ENCODE data around the gene CCDC187. TPM values are rescaled to one million over a fixed set of nuclear protein-coding genes. Genes with fewer than 3 reads are reported as not detected.

Gene CCDC187
- polyA plus RNA-seq, 1 donor from 2014 or later = not detected

DNA sequence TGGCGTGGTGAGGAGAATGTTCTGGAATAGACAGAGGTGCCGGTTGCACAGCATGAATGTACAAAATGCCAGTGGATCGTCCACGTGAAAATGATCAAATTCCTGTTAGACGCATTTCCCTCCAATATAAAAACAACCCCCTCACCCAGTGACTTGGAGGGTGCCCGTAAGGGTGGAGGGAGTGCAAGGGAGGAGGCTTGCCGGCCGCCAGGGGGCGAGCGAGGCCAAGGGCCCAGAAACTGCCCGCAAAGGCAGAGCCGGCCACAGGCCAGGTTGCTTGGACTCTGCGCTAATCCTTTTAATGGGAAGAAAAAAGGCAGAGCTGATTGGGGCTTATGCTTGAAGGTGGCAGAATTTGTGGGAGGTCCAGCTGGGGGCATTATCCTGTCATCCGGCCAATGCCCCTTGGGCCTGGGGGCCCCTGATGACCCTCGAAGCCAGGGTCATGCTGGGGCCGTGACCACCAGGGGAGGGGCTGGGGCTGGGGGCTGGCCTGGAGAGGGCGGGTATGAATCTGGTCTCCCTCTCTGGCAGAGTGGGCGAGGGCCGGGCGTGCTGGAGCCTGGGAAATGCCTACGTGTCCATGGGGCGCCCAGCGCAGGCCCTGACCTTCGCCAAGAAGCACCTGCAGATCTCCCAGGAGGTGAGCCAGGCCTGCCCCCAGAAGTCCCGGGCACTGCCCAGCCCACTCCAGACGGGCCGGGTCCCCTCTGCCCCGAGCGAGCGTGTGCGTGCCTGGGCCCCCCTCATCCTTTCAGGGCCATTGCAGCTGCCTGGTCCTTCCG, 35.5 kb upstream of the CCDC187 start:
- Histone ChIP-seq H3K9ac (ENCODE audit: low read length) (no peak overlapping the region), H3K4me3 (ENCODE audit: low read length) (no peak overlapping the region), H3K27ac (ENCODE audit: low read length) (no peak overlapping the region), H3K36me3 (ENCODE audit: insufficient read depth, low read length) (no peaks in the 10 kb centered on the region), H3K4me2 (ENCODE audit: low read length) (no peak overlapping the region), H3F3A (ENCODE audit: insufficient read depth, low read length, poor library complexity, severe bottlenecking) (no peaks in the 10 kb centered on the region), H3K9me2 (ENCODE audit: insufficient read depth, low read length) (no peaks in the 10 kb centered on the region), H3K79me2 (replicated peaks; ENCODE audit: insufficient read depth, low read length) (no peaks in the 10 kb centered on the region), H2AFZ (ENCODE audit: low read depth, low read length) (no peak overlapping the region), H4K20me1 (ENCODE audit: insufficient read depth) (no peaks in the 10 kb centered on the region), H3K9me3 (ENCODE audit: low read length) (no peaks in the 10 kb centered on the region), H3K27me3 (ENCODE audit: insufficient read depth, low read depth, low read length) (no peaks in the 10 kb centered on the region)
- TF ChIP-seq, protein P1, sequence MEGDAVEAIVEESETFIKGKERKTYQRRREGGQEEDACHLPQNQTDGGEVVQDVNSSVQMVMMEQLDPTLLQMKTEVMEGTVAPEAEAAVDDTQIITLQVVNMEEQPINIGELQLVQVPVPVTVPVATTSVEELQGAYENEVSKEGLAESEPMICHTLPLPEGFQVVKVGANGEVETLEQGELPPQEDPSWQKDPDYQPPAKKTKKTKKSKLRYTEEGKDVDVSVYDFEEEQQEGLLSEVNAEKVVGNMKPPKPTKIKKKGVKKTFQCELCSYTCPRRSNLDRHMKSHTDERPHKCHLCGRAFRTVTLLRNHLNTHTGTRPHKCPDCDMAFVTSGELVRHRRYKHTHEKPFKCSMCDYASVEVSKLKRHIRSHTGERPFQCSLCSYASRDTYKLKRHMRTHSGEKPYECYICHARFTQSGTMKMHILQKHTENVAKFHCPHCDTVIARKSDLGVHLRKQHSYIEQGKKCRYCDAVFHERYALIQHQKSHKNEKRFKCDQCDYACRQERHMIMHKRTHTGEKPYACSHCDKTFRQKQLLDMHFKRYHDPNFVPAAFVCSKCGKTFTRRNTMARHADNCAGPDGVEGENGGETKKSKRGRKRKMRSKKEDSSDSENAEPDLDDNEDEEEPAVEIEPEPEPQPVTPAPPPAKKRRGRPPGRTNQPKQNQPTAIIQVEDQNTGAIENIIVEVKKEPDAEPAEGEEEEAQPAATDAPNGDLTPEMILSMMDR (IDR thresholded peaks at IDR 0.05; ENCODE audit: poor library complexity, severe bottlenecking) = peak; percentile 56
- no peak for TF ChIP-seq POLR2AphosphoS5 (IDR thresholded peaks at IDR 0.05)
- no peak for TF ChIP-seq EZH2 (IDR thresholded peaks at IDR 0.05; ENCODE audit: borderline replicate concordance, insufficient read depth, low read length, poor library complexity, severe bottlenecking)

DNA sequence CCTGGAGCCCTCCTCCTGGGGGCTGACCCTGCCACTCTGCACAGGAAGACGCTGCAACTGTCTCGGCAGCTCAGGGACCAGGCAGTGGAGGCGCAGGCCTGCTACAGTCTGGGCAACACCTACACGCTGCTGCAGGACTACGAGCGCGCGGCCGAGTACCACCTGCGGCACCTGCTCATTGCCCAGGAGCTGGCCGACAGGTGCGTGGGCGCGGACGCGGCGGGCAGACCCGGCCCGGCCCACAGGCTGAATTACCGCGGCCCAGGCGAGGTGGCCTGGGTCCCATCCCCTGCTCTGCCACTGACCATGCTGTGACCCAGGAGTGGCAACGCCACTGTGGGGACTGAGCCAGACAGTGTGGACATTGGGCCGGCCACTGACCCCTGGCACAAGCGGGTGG, 34.6 kb upstream of the CCDC187 start:
- Histone ChIP-seq H3K9me2 (ENCODE audit: insufficient read depth, low read length) (no peaks in the 10 kb centered on the region), H3K4me3 (ENCODE audit: low read length) (no peak overlapping the region), H3K79me2 (replicated peaks; ENCODE audit: insufficient read depth, low read length) (no peaks in the 10 kb centered on the region), H3K4me2 (ENCODE audit: low read length) (no peak overlapping the region), H3F3A (ENCODE audit: insufficient read depth, low read length, poor library complexity, severe bottlenecking) (no peaks in the 10 kb centered on the region), H3K9ac (ENCODE audit: low read length) (no peak overlapping the region), H3K9me3 (ENCODE audit: low read length) (no peaks in the 10 kb centered on the region), H4K20me1 (ENCODE audit: insufficient read depth) (no peaks in the 10 kb centered on the region), H3K27me3 (ENCODE audit: insufficient read depth, low read depth, low read length) (no peaks in the 10 kb centered on the region), H3K36me3 (ENCODE audit: insufficient read depth, low read length) (no peaks in the 10 kb centered on the region), H2AFZ (ENCODE audit: low read depth, low read length) (no peak overlapping the region), H3K27ac (ENCODE audit: low read length) (no peak overlapping the region)
- TF ChIP-seq SMC3 (conservative IDR thresholded peaks at IDR 0.05; ENCODE audit: poor library complexity) = no peak
- no peak for TF ChIP-seq POLR2AphosphoS5 (IDR thresholded peaks at IDR 0.05)
- TF ChIP-seq EP300 (conservative IDR thresholded peaks at IDR 0.05; ENCODE audit: poor library complexity, severe bottlenecking) = no peak
- TF ChIP-seq, protein P2, sequence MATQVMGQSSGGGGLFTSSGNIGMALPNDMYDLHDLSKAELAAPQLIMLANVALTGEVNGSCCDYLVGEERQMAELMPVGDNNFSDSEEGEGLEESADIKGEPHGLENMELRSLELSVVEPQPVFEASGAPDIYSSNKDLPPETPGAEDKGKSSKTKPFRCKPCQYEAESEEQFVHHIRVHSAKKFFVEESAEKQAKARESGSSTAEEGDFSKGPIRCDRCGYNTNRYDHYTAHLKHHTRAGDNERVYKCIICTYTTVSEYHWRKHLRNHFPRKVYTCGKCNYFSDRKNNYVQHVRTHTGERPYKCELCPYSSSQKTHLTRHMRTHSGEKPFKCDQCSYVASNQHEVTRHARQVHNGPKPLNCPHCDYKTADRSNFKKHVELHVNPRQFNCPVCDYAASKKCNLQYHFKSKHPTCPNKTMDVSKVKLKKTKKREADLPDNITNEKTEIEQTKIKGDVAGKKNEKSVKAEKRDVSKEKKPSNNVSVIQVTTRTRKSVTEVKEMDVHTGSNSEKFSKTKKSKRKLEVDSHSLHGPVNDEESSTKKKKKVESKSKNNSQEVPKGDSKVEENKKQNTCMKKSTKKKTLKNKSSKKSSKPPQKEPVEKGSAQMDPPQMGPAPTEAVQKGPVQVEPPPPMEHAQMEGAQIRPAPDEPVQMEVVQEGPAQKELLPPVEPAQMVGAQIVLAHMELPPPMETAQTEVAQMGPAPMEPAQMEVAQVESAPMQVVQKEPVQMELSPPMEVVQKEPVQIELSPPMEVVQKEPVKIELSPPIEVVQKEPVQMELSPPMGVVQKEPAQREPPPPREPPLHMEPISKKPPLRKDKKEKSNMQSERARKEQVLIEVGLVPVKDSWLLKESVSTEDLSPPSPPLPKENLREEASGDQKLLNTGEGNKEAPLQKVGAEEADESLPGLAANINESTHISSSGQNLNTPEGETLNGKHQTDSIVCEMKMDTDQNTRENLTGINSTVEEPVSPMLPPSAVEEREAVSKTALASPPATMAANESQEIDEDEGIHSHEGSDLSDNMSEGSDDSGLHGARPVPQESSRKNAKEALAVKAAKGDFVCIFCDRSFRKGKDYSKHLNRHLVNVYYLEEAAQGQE (IDR thresholded peaks at IDR 0.05; ENCODE audit: borderline replicate concordance) = no peak
- TF ChIP-seq RAD21 (conservative IDR thresholded peaks at IDR 0.05) = no peak
- TF ChIP-seq MXI1 (conservative IDR thresholded peaks at IDR 0.05; ENCODE audit: poor library complexity, severe bottlenecking) = no peak
- no peak for TF ChIP-seq TAF1 (IDR thresholded peaks at IDR 0.05; ENCODE audit: low read depth)
- no peak for TF ChIP-seq EZH2 (IDR thresholded peaks at IDR 0.05; ENCODE audit: borderline replicate concordance, insufficient read depth, low read length, poor library complexity, severe bottlenecking)
- TF ChIP-seq, protein P1 (IDR thresholded peaks at IDR 0.05; ENCODE audit: poor library complexity, severe bottlenecking) = no peak

Data from neural cell (in vitro differentiated cells).